SK-N-SH treated with all-trans-retinoic acid at 6 μM for 48 hours (cell line): Measurements from ENCODE around the gene PIK3R1.

Experiments used
- ATAC-seq: fragments of 200-7000 bp; cut with Tn5 transposase; 3 replicates; pipeline ENCODE4 v1.9.1; 2020; ENCODE audit warnings: mild to moderate bottlenecking, moderate library complexity
- ARNTL ChIP-seq: fragments of 450-650 bp; formaldehyde crosslinking; IDR thresholded peaks from 2 replicates; pipeline ENCODE4 v1.5.0; 2020; ENCODE audit warnings: low read depth, mild to moderate bottlenecking, moderate library complexity, borderline replicate concordance
- CREB5 ChIP-seq: fragments of 250-450 bp; sonication (Bioruptor Pico); IDR thresholded peaks from 2 replicates; pipeline ENCODE4 v1.5.1; 2020; ENCODE audit warnings: low read depth, mild to moderate bottlenecking, moderate library complexity
- CSDC2 ChIP-seq: fragments of 250-450 bp; sonication (Bioruptor Pico); IDR thresholded peaks from 2 replicates; pipeline ENCODE4 v1.5.0; 2020; ENCODE audit warnings: mild to moderate bottlenecking, moderate library complexity
- CSRNP3 ChIP-seq: fragments of 250-450 bp; sonication (Bioruptor Pico); IDR thresholded peaks from 2 replicates; pipeline ENCODE4 v1.5.1; 2021; ENCODE audit warnings: mild to moderate bottlenecking, moderate library complexity
- ISL1 ChIP-seq: fragments of 250-450 bp; sonication (Bioruptor Pico); IDR thresholded peaks from 2 replicates; pipeline ENCODE4 v2.1.2; 2022; ENCODE audit warnings: mild to moderate bottlenecking, moderate library complexity
- OSR1 ChIP-seq: fragments of 250-450 bp; sonication (Bioruptor Pico); IDR thresholded peaks from 2 replicates; pipeline ENCODE4 v1.8.0; 2022; ENCODE audit warnings: moderate library complexity, mild to moderate bottlenecking, inconsistent platforms
- PATZ1 ChIP-seq: fragments of 250-450 bp; sonication (Bioruptor Pico); IDR thresholded peaks from 2 replicates; pipeline ENCODE4 v1.8.0; 2020; ENCODE audit warnings: mild to moderate bottlenecking, moderate library complexity, borderline replicate concordance
- POU6F1 ChIP-seq: fragments of 250-450 bp; sonication (Bioruptor Pico); IDR thresholded peaks from 2 replicates; pipeline ENCODE4 v1.8.0; 2021; ENCODE audit warnings: low read depth, mild to moderate bottlenecking, moderate library complexity, borderline replicate concordance
- PPARA ChIP-seq: fragments of 250-450 bp; sonication (Bioruptor Pico); IDR thresholded peaks from 2 replicates; pipeline ENCODE4 v1.5.0; 2020; ENCODE audit warnings: mild to moderate bottlenecking, borderline replicate concordance
- RARB ChIP-seq: fragments of 250-450 bp; sonication (Bioruptor Pico); IDR thresholded peaks from 2 replicates; pipeline ENCODE4 v1.8.0; 2021; ENCODE audit warnings: mild to moderate bottlenecking, moderate library complexity
- SNAI2 ChIP-seq: fragments of 250-450 bp; sonication (Bioruptor Pico); IDR thresholded peaks from 2 replicates; pipeline ENCODE4 v1.5.0; 2020; ENCODE audit warnings: mild to moderate bottlenecking, moderate library complexity
- TOX ChIP-seq: fragments of 250-450 bp; sonication (Bioruptor Pico); IDR thresholded peaks from 2 replicates; pipeline ENCODE4 v1.8.0; 2021; ENCODE audit warnings: mild to moderate bottlenecking, moderate library complexity, borderline replicate concordance
- ZC3H10 ChIP-seq: fragments of 250-450 bp; sonication (Bioruptor Pico); IDR thresholded peaks from 2 replicates; pipeline ENCODE4 v1.5.1; 2021; ENCODE audit warnings: mild to moderate bottlenecking, moderate library complexity
- ZFP30 ChIP-seq: fragments of 450-650 bp; formaldehyde crosslinking; IDR thresholded peaks from 2 replicates; pipeline ENCODE4 v1.5.0; 2022; ENCODE audit warnings: mild to moderate bottlenecking, moderate library complexity
- ZNF565 ChIP-seq: fragments of 450-650 bp; formaldehyde crosslinking; conservative IDR thresholded peaks from 2 replicates; pipeline ENCODE4 v1.5.0; 2020; ENCODE audit warnings: low read depth, mild to moderate bottlenecking, moderate library complexity
- ZNF70 ChIP-seq: fragments of 450-650 bp; formaldehyde crosslinking; IDR thresholded peaks from 2 replicates; pipeline ENCODE4 v1.5.0; 2020; ENCODE audit warnings: mild to moderate bottlenecking, moderate library complexity
- ZNF8 ChIP-seq: fragments of 450-650 bp; formaldehyde crosslinking; IDR thresholded peaks from 2 replicates; pipeline ENCODE4 v1.5.0; 2020; ENCODE audit warnings: mild to moderate bottlenecking, moderate library complexity
- TF ChIP-seq, protein P1 (sequence below): fragments of 250-450 bp; sonication (Bioruptor Pico); IDR thresholded peaks from 2 replicates; pipeline ENCODE4 v1.5.0; 2020; ENCODE audit warnings: mild to moderate bottlenecking, moderate library complexity

Gene PIK3R1

DNA sequence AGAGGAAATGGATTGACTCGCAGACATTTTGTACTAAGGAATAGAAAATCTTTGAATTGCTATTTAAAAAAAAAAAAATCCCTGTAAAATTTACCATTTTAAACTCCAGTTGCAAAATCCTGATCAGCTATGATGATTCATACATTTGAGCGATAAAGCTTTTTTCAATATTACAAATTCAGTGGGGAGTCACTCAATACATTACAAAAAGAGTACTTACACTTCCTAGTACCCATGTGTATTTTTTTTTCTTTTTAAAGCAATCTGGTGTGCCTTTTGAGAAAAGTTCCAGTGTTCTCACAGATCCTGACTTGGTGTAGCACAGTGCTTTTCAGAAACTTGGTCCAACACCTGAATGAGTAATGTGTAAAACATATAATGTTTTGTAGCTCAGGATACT lies 54.3 kb downstream of the PIK3R1 start:
- TF ChIP-seq PPARA (CRISPR knock-in tag) (no peak), ZFP30 (CRISPR knock-in tag) (no peak), POU6F1 (CRISPR knock-in tag) (no peak), ZC3H10 (CRISPR knock-in tag) (no peak), PATZ1 (CRISPR knock-in tag) (no peak), ZNF70 (CRISPR knock-in tag) (no peak), RARB (CRISPR knock-in tag) (no peak), CSRNP3 (CRISPR knock-in tag) (no peak), OSR1 (no peak), ZNF8 (CRISPR knock-in tag) (no peak), CREB5 (CRISPR knock-in tag) (no peak), ARNTL (CRISPR knock-in tag) (no peak), ISL1 (CRISPR knock-in tag) (no peak), CSDC2 (CRISPR knock-in tag) (no peak), TOX (CRISPR knock-in tag) (no peak), ZNF565 (CRISPR knock-in tag) (no peak)
- TF ChIP-seq, protein P1, sequence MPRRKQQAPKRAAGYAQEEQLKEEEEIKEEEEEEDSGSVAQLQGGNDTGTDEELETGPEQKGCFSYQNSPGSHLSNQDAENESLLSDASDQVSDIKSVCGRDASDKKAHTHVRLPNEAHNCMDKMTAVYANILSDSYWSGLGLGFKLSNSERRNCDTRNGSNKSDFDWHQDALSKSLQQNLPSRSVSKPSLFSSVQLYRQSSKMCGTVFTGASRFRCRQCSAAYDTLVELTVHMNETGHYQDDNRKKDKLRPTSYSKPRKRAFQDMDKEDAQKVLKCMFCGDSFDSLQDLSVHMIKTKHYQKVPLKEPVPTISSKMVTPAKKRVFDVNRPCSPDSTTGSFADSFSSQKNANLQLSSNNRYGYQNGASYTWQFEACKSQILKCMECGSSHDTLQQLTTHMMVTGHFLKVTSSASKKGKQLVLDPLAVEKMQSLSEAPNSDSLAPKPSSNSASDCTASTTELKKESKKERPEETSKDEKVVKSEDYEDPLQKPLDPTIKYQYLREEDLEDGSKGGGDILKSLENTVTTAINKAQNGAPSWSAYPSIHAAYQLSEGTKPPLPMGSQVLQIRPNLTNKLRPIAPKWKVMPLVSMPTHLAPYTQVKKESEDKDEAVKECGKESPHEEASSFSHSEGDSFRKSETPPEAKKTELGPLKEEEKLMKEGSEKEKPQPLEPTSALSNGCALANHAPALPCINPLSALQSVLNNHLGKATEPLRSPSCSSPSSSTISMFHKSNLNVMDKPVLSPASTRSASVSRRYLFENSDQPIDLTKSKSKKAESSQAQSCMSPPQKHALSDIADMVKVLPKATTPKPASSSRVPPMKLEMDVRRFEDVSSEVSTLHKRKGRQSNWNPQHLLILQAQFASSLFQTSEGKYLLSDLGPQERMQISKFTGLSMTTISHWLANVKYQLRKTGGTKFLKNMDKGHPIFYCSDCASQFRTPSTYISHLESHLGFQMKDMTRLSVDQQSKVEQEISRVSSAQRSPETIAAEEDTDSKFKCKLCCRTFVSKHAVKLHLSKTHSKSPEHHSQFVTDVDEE (CRISPR knock-in tag): no peak
- no peak for ATAC-seq

DNA sequence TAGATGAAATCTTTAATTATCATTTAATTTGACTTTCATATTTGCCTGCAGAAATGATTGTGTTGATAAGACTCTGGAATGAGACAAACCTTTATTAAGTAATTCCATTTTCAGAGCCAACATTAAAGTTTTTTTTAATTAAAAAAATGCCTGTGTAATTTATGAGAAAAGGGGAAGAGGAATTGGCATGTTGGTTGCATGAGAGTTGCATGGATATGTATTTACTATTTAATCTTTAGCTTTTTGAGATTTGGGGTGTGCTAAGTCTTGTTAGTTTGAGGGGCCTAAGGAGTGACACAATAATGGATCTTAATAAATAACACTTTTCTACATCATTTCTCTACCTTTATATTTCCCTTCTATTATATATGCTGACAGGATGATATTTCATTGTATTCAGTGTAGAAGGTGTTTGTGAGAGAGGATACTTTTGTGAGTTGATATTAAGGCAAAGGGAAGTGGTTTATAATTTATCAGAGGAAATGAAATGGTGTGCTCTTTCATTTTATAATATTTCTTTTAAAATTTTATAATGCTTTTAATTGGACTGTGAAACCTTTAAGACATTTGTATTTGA lies 54.9 kb downstream of the PIK3R1 start:
- TF ChIP-seq RARB (CRISPR knock-in tag) (no peak), ZNF8 (CRISPR knock-in tag) (no peak), ZNF565 (CRISPR knock-in tag) (no peak), OSR1 (no peak), ZC3H10 (CRISPR knock-in tag) (no peak), SNAI2 (CRISPR knock-in tag) (no peak), CREB5 (CRISPR knock-in tag) (no peak), TOX (CRISPR knock-in tag) (no peak)
- TF ChIP-seq, protein P1 (CRISPR knock-in tag): no peak
- ATAC-seq: no peak
